Measurements from ENCODE around the gene ALG5. TPM values are rescaled to one million over a fixed set of nuclear protein-coding genes. Genes with fewer than 3 reads are reported as not detected.

The ALG5 gene
- total RNA-seq, 1 experiment from 2014 or later, result 32.2 TPM

- RAD21 ChIA-PET (ENCODE audit: low non-redundant PET in 1 of 2, low total read pairs in 2 of 2, uncharacterized antibody in 2 of 2, unreplicated experiment in 2 of 2), result no interaction called here
- POLR2A ChIA-PET, result no interaction called here
- Histone ChIP-seq H3K36me3 (ENCODE audit: control insufficient read depth in 1 of 2, insufficient read depth in 2 of 2, low read length in 2 of 2) (no peaks in the 10 kb centered on the region), H3K27me3 (ENCODE audit: insufficient read depth, low read length) (no peaks in the 10 kb centered on the region), H3K4me1 (ENCODE audit: control insufficient read depth in 1 of 2, insufficient read depth in 2 of 2, low read length in 2 of 2) (no peaks in the 10 kb centered on the region), H3K79me2 (ENCODE audit: insufficient read depth, low read length) (no peaks in the 10 kb centered on the region), H3K27ac (ENCODE audit: low read depth, low read length) (no peak overlapping the region), H3K9me3 (ENCODE audit: control insufficient read depth in 1 of 2, insufficient read depth in 1 of 2, low read depth in 1 of 2, low read length in 2 of 2) (no peaks in the 10 kb centered on the region), H3K9ac (ENCODE audit: low read length) (no peak overlapping the region), H3K4me2 (ENCODE audit: low read length) (no peak overlapping the region), H4K20me1 (ENCODE audit: insufficient read depth) (no peaks in the 10 kb centered on the region), H3K4me3 (replicated peaks in 1 of 2; ENCODE audit: low read depth in 1 of 2, low read length in 2 of 2) (no peak overlapping the region), H3K9me2 (ENCODE audit: insufficient read depth) (no peaks in the 10 kb centered on the region), H2AFZ (ENCODE audit: low read depth, low read length, poor library complexity, severe bottlenecking) (no peak overlapping the region)
- BruUV-seq (replicated peaks), result no TSS peak
- intact Hi-C loops (cut with micrococcal nuclease), result no loop called here
- DNase-seq (ENCODE audit: low read depth, low spot score) (no peak), ATAC-seq (no peak)
- CTCF ChIA-PET, result no interaction called here
- TF ChIP-seq EZH2 (IDR thresholded peaks at IDR 0.05) (no peak), CTCF (IDR thresholded peaks at IDR 0.05 in 2 of 3, conservative IDR thresholded peaks at IDR 0.05 in 1 of 3; ENCODE audit: borderline replicate concordance in 1 of 3, insufficient read depth in 1 of 3, low read depth in 2 of 3, low read length in 2 of 3) (no peak), POLR2AphosphoS5 (IDR thresholded peaks at IDR 0.05; ENCODE audit: low read depth, low read length) (no peak), MAX (IDR thresholded peaks at IDR 0.05) (no peak), FOSL1 (IDR thresholded peaks at IDR 0.05; ENCODE audit: low read depth) (no peak), EGR1 (IDR thresholded peaks at IDR 0.05; ENCODE audit: low read depth) (no peak), SP1 (IDR thresholded peaks at IDR 0.05; ENCODE audit: low read depth) (no peak), ZBTB33 (IDR thresholded peaks at IDR 0.05; ENCODE audit: extremely low read depth, insufficient replicate concordance, low read length) (no peak), SRF (IDR thresholded peaks at IDR 0.05; ENCODE audit: low read depth) (no peak)
These were observed 91.3 kb downstream of the ALG5 start for GRCh38 chr13:36907821-36908220.
